Left lobe of liver (tissue), 2 donors: Measurements from ENCODE around the gene INPP4B. TPM values are rescaled to one million over a fixed set of nuclear protein-coding genes. Genes with fewer than 3 reads are reported as not detected.
"Not testable (repeated sequence)": the region's sequence is repeated elsewhere in the genome, so short reads cannot be mapped to it uniquely, and the experiment has no call there.

Source experiments
- ATAC-seq: fragments of 200-7000 bp; cut with Tn5 transposase; one replicate; pipeline ENCODE4 v1.9.1; 2020; ENCODE audit warnings: mild to moderate bottlenecking, moderate library complexity
- DNase-seq: peaks from one replicate; pipeline ENCODE4 v3.0.0-alpha.2; 2020; ENCODE audit warnings: low spot score
- total RNA-seq: library from RNA; stranded (reverse); gene quantifications from one replicate; pipeline ENCODE4 v1.2.1, GENCODE V29; 2021
- donor health status: DM: no; HTN: no; CAD: no; lungs with moderate emphysema.
- donor health status: DM: no; HTN: yes; CAD: no.

INPP4B gene
- total RNA-seq, 1 donor from 2014 or later: 0.93 TPM

GRCh38 chr4:142826503-142827241 is 19.4 kb downstream of the INPP4B start:
- DNase-seq (no peak), ATAC-seq (no peak)

- ATAC-seq (no peak), DNase-seq (no peak)
These were observed 21.7 kb downstream of the INPP4B start for GRCh38 chr4:142824368-142824767.

DNA sequence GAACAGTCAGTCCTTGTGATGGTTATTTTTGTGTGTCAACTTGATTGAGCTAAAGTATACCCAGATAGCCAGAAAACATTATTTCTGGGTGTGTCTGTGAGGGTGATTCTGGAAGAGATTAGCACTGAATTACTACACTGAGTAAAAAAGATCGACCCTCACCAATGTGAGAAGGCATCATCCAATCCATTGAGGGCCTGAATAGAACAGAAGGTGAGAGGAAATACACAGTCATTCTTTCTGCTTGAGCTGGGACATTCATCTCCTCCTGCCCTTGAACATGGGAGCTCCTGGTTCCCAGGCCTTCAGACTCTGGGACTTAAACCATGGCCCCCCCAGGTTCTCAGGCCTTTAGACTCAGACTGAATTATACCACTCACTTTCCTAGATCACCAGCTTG is 22.3 kb downstream of the INPP4B start:
- no peak for DNase-seq
- no peak for ATAC-seq

GRCh38 chr4:142818476-142818875 is 27.6 kb downstream of the INPP4B start:
- DNase-seq: no peak
- ATAC-seq: no peak

GRCh38 chr4:142818031-142818430 is 28.1 kb downstream of the INPP4B start:
- DNase-seq (no peak), ATAC-seq (no peak)

- no peak for DNase-seq
- no peak for ATAC-seq
These were observed 28.7 kb downstream of the INPP4B start for GRCh38 chr4:142817442-142817841.

DNA sequence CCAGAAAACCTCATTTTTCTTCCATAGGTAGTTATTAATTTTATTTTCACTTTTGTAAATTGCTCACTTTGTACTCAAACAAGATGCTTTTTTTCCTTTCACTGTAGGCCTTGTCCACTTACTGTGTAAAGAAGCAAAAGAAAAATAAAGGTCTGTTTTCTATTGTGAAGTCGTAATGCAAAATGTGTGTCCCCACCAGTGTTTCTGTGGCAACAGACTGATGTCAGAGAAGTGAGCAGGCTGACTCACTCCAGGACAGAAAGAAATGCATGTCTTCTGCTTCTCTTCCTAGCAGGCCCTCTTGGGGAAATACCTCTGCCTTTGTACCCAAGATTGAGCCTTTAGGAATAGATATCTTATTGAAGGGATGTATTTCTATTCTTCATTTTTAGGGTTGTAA is 30.3 kb downstream of the INPP4B start:
- ATAC-seq (no peak), DNase-seq (no peak)

- ATAC-seq: no peak
- no peak for DNase-seq
These were observed 32.7 kb downstream of the INPP4B start for GRCh38 chr4:142813388-142813787.

DNA sequence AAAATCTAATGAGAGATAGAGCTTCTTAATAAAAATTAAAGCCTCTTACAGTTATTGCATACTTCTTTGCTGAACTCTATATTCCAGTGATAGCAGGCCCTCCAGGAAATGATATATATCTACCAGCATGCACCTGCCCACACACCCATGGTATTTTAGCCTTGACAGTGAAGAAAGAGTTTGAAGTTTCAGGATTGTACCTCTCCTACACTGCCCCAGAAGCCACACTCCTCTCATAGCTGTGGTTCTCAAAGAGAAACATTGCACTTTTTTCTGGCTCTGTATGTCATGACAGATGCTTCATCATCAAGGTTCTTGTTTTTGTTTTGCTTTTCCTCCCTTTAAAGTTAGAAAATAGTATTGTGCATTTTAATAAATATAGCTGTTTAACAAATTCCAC is 34.0 kb downstream of the INPP4B start:
- no peak for ATAC-seq
- DNase-seq: no peak

DNA sequence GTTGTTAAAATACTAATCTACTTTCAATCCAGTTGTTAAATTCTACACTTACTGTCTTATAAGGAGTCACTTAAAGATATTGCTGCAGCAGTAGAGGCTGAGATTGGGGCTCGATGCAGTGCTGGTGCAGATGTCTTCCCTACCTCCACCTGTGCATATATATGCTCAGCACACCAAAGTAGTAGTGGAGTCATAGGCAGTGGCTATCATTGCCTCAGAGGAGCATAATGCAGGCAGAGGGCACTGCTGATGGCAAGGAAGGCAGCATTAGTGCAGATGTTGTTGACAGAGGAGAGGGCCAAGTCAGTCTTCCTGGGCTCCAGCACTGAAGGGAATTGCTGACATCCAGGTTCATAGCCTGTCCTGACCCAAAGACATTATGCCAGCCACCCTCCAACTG is 35.1 kb downstream of the INPP4B start:
- ATAC-seq (no peak), DNase-seq (no peak)

DNA sequence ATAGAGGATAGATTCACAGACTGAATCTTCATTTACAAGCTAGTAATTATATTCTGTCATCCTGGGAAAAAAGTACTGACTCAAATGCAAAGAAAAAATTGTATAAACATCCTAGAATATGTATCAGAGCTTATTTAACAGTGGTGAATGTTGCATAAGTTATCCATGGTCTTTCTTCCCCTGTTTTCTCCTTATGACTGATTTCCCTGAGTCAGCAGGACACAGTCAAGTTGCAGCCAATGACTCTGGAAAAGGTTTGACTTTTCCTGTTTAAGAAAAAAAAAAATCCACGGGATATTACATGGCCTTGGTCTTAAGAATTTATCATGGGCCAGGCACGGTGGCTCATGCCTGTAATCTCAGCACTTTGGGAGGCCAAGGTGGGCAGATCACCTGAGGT is 36.5 kb downstream of the INPP4B start:
- no peak for DNase-seq
- no peak for ATAC-seq

DNA sequence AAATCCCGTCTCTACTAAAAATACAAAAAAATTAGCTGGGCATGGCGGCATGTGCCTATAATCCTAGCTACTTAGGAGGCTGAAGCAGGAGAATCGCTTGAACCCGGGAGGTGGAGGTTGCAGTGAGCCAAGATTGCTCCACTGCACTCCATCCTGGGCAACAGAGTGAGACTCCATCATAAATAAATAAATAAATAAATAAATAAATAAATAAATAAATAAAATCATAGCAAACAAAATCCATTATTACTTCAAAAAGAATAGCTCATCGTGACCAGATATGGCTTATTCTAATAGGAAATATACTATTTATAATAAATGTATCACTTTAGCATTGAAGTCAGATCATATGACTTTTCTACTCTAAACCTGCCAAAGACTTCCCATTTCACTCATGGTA is 42.2 kb downstream of the INPP4B start:
- DNase-seq, ATAC-seq: not testable (repeated sequence)

GRCh38 chr4:142801966-142802365 is 44.1 kb downstream of the INPP4B start:
- no peak for ATAC-seq
- no peak for DNase-seq

DNA sequence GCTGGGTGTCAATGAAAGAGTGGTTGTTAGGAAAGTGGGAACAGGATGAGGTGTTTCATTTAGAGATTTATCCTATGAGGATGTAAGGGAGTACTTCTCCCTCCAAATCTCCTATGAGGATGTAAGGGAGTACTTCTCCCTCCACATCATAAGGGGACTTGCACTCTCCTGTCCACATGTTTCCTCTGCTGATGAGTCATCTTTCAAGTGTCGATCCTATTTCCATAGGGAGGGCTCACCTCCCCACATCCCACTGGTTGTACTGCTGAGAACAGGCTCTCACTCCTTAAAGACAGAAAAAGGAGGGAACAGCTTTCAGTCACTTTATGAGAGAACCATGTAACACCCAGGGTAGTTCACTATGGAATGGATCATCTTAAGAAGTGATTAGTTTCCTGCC is 65.0 kb downstream of the INPP4B start:
- DNase-seq (no peak), ATAC-seq (no peak)

DNA sequence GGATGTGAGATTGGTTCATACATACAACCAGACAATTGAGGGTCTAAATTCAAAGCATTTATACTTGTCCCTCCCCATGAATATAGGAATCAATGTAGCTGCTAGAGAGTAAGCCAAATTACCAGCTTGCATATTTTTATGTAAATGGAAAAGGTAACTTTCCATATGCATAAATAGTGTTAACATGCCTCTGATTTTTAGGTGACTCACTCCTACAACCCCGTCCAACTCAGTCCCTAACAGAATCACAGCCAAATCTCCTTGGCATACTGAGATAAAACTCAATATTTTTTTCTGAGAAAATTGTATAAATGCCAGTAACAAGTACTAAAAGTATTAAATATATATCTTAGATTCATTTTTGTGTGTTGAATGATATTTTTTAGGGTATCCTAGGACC is 67.2 kb downstream of the INPP4B start:
- DNase-seq: no peak
- ATAC-seq: no peak

GRCh38 chr4:142778430-142778829 is 67.7 kb downstream of the INPP4B start:
- no peak for ATAC-seq

DNA sequence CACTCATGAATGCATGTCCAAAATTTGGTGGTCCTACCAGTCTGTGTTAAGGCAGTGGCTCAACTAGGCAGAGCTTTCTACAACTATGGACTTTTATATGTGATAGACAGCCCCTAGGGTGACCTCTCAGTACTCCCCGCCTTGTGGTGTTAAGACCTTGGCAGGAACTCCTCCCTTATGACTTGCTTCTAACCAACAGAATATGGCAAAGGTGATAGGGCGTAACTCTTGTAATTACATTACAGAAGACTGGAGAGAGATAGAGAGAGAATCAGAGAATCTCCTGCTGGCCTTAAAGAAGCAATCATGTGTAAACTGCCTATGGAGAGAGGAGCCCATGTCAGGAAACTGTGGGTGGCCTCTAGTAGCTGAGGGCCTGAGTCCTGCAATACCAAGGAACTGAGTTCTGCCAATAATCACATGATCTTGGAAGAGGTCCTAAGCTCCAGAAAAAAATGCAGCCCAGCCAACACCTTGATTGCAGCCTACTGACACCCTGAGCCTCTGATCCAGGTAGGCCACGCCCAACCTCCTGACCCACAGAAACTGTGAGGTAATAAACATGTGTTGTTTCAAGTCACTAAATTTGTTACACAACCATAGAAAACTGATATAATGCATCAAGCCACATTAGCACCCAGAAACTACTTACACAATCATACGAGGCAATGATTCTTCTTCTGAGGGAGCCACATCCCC is 68.9 kb downstream of the INPP4B start:
- ATAC-seq: no peak

More at GRCh38 chr4:142778430-142778829, 67.7 kb downstream of the INPP4B start:
- no peak for DNase-seq

GRCh38 chr4:142776026-142776425 is 70.1 kb downstream of the INPP4B start:
- ATAC-seq (no peak), DNase-seq (no peak)

More for the DNA sequence above, 68.9 kb downstream of the INPP4B start:
- DNase-seq: no peak

DNA sequence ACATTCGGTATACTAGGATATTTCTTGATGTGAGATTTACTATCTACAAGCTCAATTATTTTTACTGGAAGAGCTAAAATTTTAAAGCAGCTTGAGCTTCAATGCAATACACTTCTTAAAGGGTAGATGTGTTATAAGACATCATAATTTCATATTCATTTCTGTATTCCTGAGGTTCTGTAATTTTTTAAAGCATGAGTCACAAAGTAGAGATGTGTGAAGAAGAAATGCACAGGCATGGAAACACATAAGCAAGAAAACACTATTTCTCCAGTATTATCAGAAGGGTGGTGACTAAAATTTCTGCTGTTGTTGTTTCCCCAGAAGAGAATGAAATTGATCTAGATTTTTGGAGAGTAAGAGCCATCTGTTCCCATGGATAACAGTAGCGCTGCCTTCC is 72.6 kb downstream of the INPP4B start:
- no peak for DNase-seq
- ATAC-seq: no peak

DNA sequence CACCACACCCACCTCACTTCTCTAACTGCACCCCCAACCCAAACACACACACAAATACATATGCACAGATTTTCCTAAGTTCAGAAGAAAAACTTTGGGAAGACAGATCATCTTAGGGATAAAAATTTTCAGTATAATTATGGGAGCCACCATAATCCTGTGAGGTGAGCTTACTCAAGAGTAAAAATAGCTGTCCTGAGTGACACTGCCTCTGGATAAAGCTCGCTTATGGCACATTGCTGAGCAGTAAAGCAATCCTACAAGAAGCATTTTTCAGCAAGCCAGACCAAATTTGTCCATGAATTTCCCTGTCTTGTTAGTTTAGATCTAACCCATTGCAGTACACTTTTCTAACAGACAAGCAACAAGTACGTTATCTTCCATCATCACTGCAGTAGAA is 83.8 kb downstream of the INPP4B start:
- DNase-seq: no peak
- no peak for ATAC-seq

- ATAC-seq: no peak
- DNase-seq: no peak
These were observed 93.8 kb downstream of the INPP4B start for GRCh38 chr4:142752202-142752786.
